Epithelial cell of proximal tubule (primary cell): ENCODE measurements around the gene C10orf88. TPM values are rescaled to one million over a fixed set of nuclear protein-coding genes. Genes with fewer than 3 reads are reported as not detected.

Experiments used
- DNase-seq: peaks from one replicate; pipeline ENCODE4 v3.0.0-alpha.2; 2011; ENCODE audit warnings: low read depth
- H3K4me3 ChIP-seq: 2 replicates; pipeline ENCODE4 v1.5.1; 2011; ENCODE audit warnings: low read depth, mild to moderate bottlenecking, low read length
- CTCF ChIP-seq: conservative IDR thresholded peaks from 2 replicates; pipeline ENCODE4 v1.5.1; 2012; ENCODE audit warnings: low read depth, mild to moderate bottlenecking, low read length
- total RNA-seq: library from RNA; depleted of rRNA; stranded (reverse); fragments of >200 nt; gene quantifications from 2 replicates; pipeline ENCODE4 v1.2.3, GENCODE V29; 2015

The C10orf88 gene
- total RNA-seq, 1 donor from 2014 or later, result 3.9 TPM

- TF ChIP-seq CTCF, result no peak
- no peak overlapping the region for H3K4me3 ChIP-seq
- no peak for DNase-seq
These were observed 43.8 kb upstream of the C10orf88 start for GRCh38 chr10:122997864-122998263.

GRCh38 chr10:122995936-122996335 is 41.9 kb upstream of the C10orf88 start:
- DNase-seq, result no peak

GRCh38 chr10:122993797-122994336 is 39.8 kb upstream of the C10orf88 start:
- no peak overlapping the region for H3K4me3 ChIP-seq
- no peak for DNase-seq
- no peak for TF ChIP-seq CTCF

More at GRCh38 chr10:122995936-122996335, 41.9 kb upstream of the C10orf88 start:
- no peak overlapping the region for H3K4me3 ChIP-seq
- no peak for TF ChIP-seq CTCF

- TF ChIP-seq CTCF, result no peak
- no peak overlapping the region for H3K4me3 ChIP-seq
- no peak for DNase-seq
These were observed 38.1 kb upstream of the C10orf88 start for GRCh38 chr10:122992031-122992585.

GRCh38 chr10:122990278-122990677 is 36.3 kb upstream of the C10orf88 start:
- no peak overlapping the region for H3K4me3 ChIP-seq
- no peak for TF ChIP-seq CTCF
- DNase-seq, result no peak

- no peak for DNase-seq
- TF ChIP-seq CTCF, result no peak
- H3K4me3 ChIP-seq, result no peak overlapping the region
These were observed 34.5 kb upstream of the C10orf88 start for GRCh38 chr10:122988501-122988900.

- no peak overlapping the region for H3K4me3 ChIP-seq
- no peak for DNase-seq
- no peak for TF ChIP-seq CTCF
These were observed 32.3 kb upstream of the C10orf88 start for GRCh38 chr10:122986335-122986734.
